A549 (cell line): ENCODE results near the gene DNAH1. TPM values are rescaled to one million over a fixed set of nuclear protein-coding genes. Genes with fewer than 3 reads are reported as not detected.

Source experiments
- ATAC-seq, 2 experiments: fragments of 200-7000 bp in 1 of 2; fragments of >200 bp in 1 of 2; cut with Nextera tagmentation in 1 of 2; cut with Tn5 transposase in 1 of 2; 3 replicates each; pipeline versions ENCODE4 v1.8.0 to v1.9.1; 2018 to 2020; ENCODE audit warnings: mild to moderate bottlenecking in 1 of 2, moderate library complexity in 1 of 2
- CTCF ChIA-PET: fragments of 300-600 bp; sonication (Branson Sonifier 250); formaldehyde crosslinking; extraction: SDS; loops from one replicate; lab custom pipeline; 2021; ENCODE audit warnings: antibody characterized with exemption, inconsistent platforms; lab: Yijun Ruan, JAX
- POLR2A ChIA-PET: fragments of 350-600 bp; formaldehyde crosslinking; extraction: SDS; loops from one replicate; lab custom pipeline; 2021; ENCODE audit warnings: antibody characterized with exemption, inconsistent platforms; lab: Yijun Ruan, JAX
- DNase-seq, 2 experiments: peaks; one replicate each; pipeline versions ENCODE4 v3.0.0 to v3.0.0-alpha.2; 2011 to 2016; ENCODE audit warnings: low read depth in 1 of 2, low spot score in 1 of 2
- FAIRE-seq: peaks from 2 replicates; lab custom pipeline; 2011; peaks lifted over from hg19 to GRCh38; lab: Jason Lieb, UNC
- H3K27ac ChIP-seq, 2 experiments: fragments of >200 bp; sonication (Bioruptor Twin); formaldehyde crosslinking; 3 replicates each; pipeline ENCODE4 v1.5.1; 2016 to 2017
- H3K4me1 ChIP-seq: fragments of >200 bp; sonication (Bioruptor Twin); formaldehyde crosslinking; 3 replicates; pipeline ENCODE4 v1.6.1; 2016
- H3K4me2 ChIP-seq: fragments of >200 bp; sonication (Bioruptor Twin); formaldehyde crosslinking; 3 replicates; pipeline ENCODE4 v1.6.1; 2016
- H3K4me3 ChIP-seq: fragments of >200 bp; sonication (Bioruptor Twin); formaldehyde crosslinking; 3 replicates; pipeline ENCODE4 v1.5.1; 2016
- H3K9me3 ChIP-seq: fragments of >200 bp; sonication (Bioruptor Twin); formaldehyde crosslinking; 3 replicates; pipeline ENCODE4 v1.6.1; 2016
- ATOH8 ChIP-seq: fragments of 250-450 bp; sonication (Bioruptor Pico); IDR thresholded peaks from 2 replicates; pipeline ENCODE4 v1.5.0; 2020; ENCODE audit warnings: low read depth, mild to moderate bottlenecking, moderate library complexity
- CBX8 ChIP-seq: fragments of 200-600 bp; sonication (generic); IDR thresholded peaks from 2 replicates; pipeline ENCODE4 v1.6.1; 2016
- CTCF ChIP-seq: fragments of >200 bp; sonication (Bioruptor Twin); formaldehyde crosslinking; IDR thresholded peaks from 3 replicates; pipeline ENCODE4 v1.5.1; 2016
- E2F6 ChIP-seq: IDR thresholded peaks from 2 replicates; pipeline ENCODE4 v1.6.1; 2012; ENCODE audit warnings: low read depth, borderline replicate concordance
- EHF ChIP-seq: fragments of 250-450 bp; sonication (Bioruptor Pico); IDR thresholded peaks from 2 replicates; pipeline ENCODE4 v1.5.0; 2020; ENCODE audit warnings: mild to moderate bottlenecking
- ELK1 ChIP-seq: fragments of 150-350 bp; IDR thresholded peaks from 2 replicates; pipeline ENCODE4 v1.6.1; 2014; ENCODE audit warnings: low read depth, mild to moderate bottlenecking, low read length
- ESRRA ChIP-seq: fragments of 150-350 bp; IDR thresholded peaks from 2 replicates; pipeline ENCODE4 v1.6.1; 2014; ENCODE audit warnings: mild to moderate bottlenecking, low read length, borderline replicate concordance
- FOXS1 ChIP-seq: fragments of 250-450 bp; sonication (Bioruptor Pico); IDR thresholded peaks from 2 replicates; pipeline ENCODE4 v1.5.0; 2020; ENCODE audit warnings: mild to moderate bottlenecking, moderate library complexity
- HMGXB4 ChIP-seq: fragments of 250-450 bp; sonication (Bioruptor Pico); IDR thresholded peaks from 2 replicates; pipeline ENCODE4 v1.5.0; 2021; ENCODE audit warnings: mild to moderate bottlenecking, moderate library complexity, borderline replicate concordance
- HOXB5 ChIP-seq: fragments of 250-450 bp; sonication (Bioruptor Pico); IDR thresholded peaks from 2 replicates; pipeline ENCODE4 v1.5.0; 2020; ENCODE audit warnings: mild to moderate bottlenecking, moderate library complexity
- KDM5A ChIP-seq: fragments of 200-600 bp; sonication (generic); IDR thresholded peaks from 2 replicates; pipeline ENCODE4 v1.6.1; 2016; ENCODE audit warnings: antibody characterized with exemption, mild to moderate bottlenecking
- MAFK ChIP-seq: fragments of 450-650 bp; IDR thresholded peaks from 2 replicates; pipeline ENCODE4 v1.6.1; 2014; ENCODE audit not compliant: partially characterized antibody
- MAX ChIP-seq: IDR thresholded peaks from 2 replicates; pipeline ENCODE4 v1.6.1; 2012
- MAZ ChIP-seq: fragments of 150-350 bp; IDR thresholded peaks from 2 replicates; pipeline ENCODE4 v1.6.1; 2014; ENCODE audit warnings: antibody characterized with exemption, low read depth, low read length, borderline replicate concordance
- MYC ChIP-seq: IDR thresholded peaks from 2 replicates; pipeline ENCODE4 v1.6.1; 2012; ENCODE audit warnings: mild to moderate bottlenecking, inconsistent platforms, low read length, improper control_type of control experiment, borderline replicate concordance
- NFE2L2 ChIP-seq: fragments of 150-350 bp; conservative IDR thresholded peaks from 2 replicates; pipeline ENCODE4 v1.6.1; 2014; ENCODE audit warnings: low read length
- NPAS2 ChIP-seq: fragments of 250-450 bp; sonication (Bioruptor Pico); IDR thresholded peaks from 2 replicates; pipeline ENCODE4 v1.8.0; 2022; ENCODE audit warnings: mild to moderate bottlenecking, moderate library complexity, borderline replicate concordance
- PBX3 ChIP-seq: IDR thresholded peaks from 2 replicates; pipeline ENCODE4 v1.6.1; 2012
- POLR2AphosphoS2 ChIP-seq: conservative IDR thresholded peaks from 2 replicates; pipeline ENCODE4 v1.6.1; 2012; ENCODE audit warnings: low read length, improper control_type of control experiment, inconsistent platforms
- RARB ChIP-seq: fragments of 250-450 bp; sonication (Bioruptor Pico); IDR thresholded peaks from 2 replicates; pipeline ENCODE4 v1.8.0; 2021; ENCODE audit warnings: mild to moderate bottlenecking, moderate library complexity
- RCOR1 ChIP-seq: fragments of 150-350 bp; IDR thresholded peaks from 2 replicates; pipeline ENCODE4 v1.6.1; 2014; ENCODE audit warnings: antibody characterized with exemption, low read length, low read depth
- RFX5 ChIP-seq: fragments of 450-650 bp; IDR thresholded peaks from 2 replicates; pipeline ENCODE4 v1.7.1; 2014; ENCODE audit warnings: antibody characterized with exemption, mild to moderate bottlenecking, moderate library complexity
- RNF2 ChIP-seq: fragments of 200-600 bp; sonication (generic); IDR thresholded peaks from 2 replicates; pipeline ENCODE4 v1.6.1; 2016; ENCODE audit warnings: low read depth, mild to moderate bottlenecking, antibody characterized with exemption, moderate library complexity, borderline replicate concordance
- SMC3 ChIP-seq: fragments of >200 bp; sonication (Bioruptor Twin); formaldehyde crosslinking; IDR thresholded peaks from 3 replicates; pipeline ENCODE4 v1.6.1; 2018; ENCODE audit warnings: inconsistent platforms
- TFCP2L1 ChIP-seq: fragments of 250-450 bp; sonication (Bioruptor Pico); IDR thresholded peaks from 2 replicates; pipeline ENCODE4 v1.5.0; 2021; ENCODE audit warnings: mild to moderate bottlenecking
- TP53 ChIP-seq: fragments of 250-450 bp; sonication (Bioruptor Pico); IDR thresholded peaks from 2 replicates; pipeline ENCODE4 v1.5.0; 2021; ENCODE audit warnings: mild to moderate bottlenecking, moderate library complexity
- ZNF302 ChIP-seq: fragments of 250-450 bp; sonication (Bioruptor Pico); IDR thresholded peaks from 2 replicates; pipeline ENCODE4 v1.9.0; 2021; ENCODE audit warnings: inconsistent platforms, mild to moderate bottlenecking, moderate library complexity
- WGBS: methylation state at CpG from one replicate; pipeline ENCODE4 v1.1.6; 2017; ENCODE audit errors: missing lambda C conversion rate; 5-methylcytosine and 5-hydroxymethylcytosine counted together
- polyA plus RNA-seq, 4 experiments: library from polyadenylated mRNA; depleted of rRNA in 3 of 4; stranded (reverse); fragments of >200 nt; fragmentation: RNase III in 1 of 4; extraction: RNeasy Plus Mini Kit Qiagen cat#74134 plus additional on column Dnase treatment in 1 of 4; gene quantifications; 2 replicates in 3 of 4; 3 replicates in 1 of 4; pipeline ENCODE4 v1.2.3, GENCODE V29; 2011 to 2017

Gene DNAH1
- polyA plus RNA-seq, 2 of the 4 experiments (the other 2 are of a cell fraction), result 0.65 to 1.6 TPM

- Histone ChIP-seq H3K9me3 (no peaks in the 10 kb centered on the region), H3K27ac (no peak overlapping the region; a peak in 1 of 6 replicates), H3K4me2 (no peak overlapping the region), H3K4me1 (peaks cover 16% of the 10 kb centered on the region), H3K4me3 (no peak overlapping the region)
- ChIA-PET POLR2A (no interaction called here), CTCF (interaction anchor here (0.5 to 1.1 kb wide), 3 partner anchors 19 to 97 kb away, joined by 3 to 4 read pairs (median 3); no protein-coding TSS in a partner anchor)
- no peak for FAIRE-seq
- no peak for DNase-seq
- ATAC-seq, result no peak
- 91% methylated on average over 5 of the region's 6 CpGs for WGBS
- no peak for TF ChIP-seq CTCF
- no peak for TF ChIP-seq MAX
- TF ChIP-seq CBX8, result no peak
- no peak for TF ChIP-seq RFX5
- no peak for TF ChIP-seq FOXS1 (CRISPR knock-in tag)
- no peak for TF ChIP-seq RNF2
- TF ChIP-seq MYC, result no peak
- no peak for TF ChIP-seq TP53 (CRISPR knock-in tag)
- no peak for TF ChIP-seq NFE2L2
Observed at GRCh38 chr3:52315006-52315405, 1.1 kb upstream of the DNAH1 start.

- Histone ChIP-seq H3K4me1 (peaks cover 16% of the 10 kb centered on the region), H3K4me3 (no peak overlapping the region), H3K4me2 (no peak overlapping the region), H3K27ac (no peak overlapping the region), H3K9me3 (no peaks in the 10 kb centered on the region)
- WGBS, result 92% methylated on average over 38 of the region's 45 CpGs
- ChIA-PET CTCF (interaction anchor here (0.8 to 1.7 kb wide), 4 partner anchors 17 to 97 kb away, joined by 3 to 6 read pairs (median 4); no protein-coding TSS in a partner anchor), POLR2A (no interaction called here)
- no peak for DNase-seq
- no peak for ATAC-seq
- TF ChIP-seq POLR2AphosphoS2 (no peak), MAZ (no peak), TFCP2L1 (CRISPR knock-in tag) (no peak), ATOH8 (CRISPR knock-in tag) (no peak), FOXS1 (CRISPR knock-in tag) (no peak), SMC3 (no peak), RARB (CRISPR knock-in tag) (no peak), NPAS2 (CRISPR knock-in tag) (no peak), ZNF302 (CRISPR knock-in tag) (no peak), RCOR1 (no peak), ELK1 (no peak), HMGXB4 (CRISPR knock-in tag) (no peak), MAFK (no peak), HOXB5 (CRISPR knock-in tag) (no peak), KDM5A (no peak), MYC (no peak), ESRRA (no peak), EHF (CRISPR knock-in tag) (no peak), E2F6 (no peak), PBX3 (no peak)
- FAIRE-seq, result no peak
Observed at GRCh38 chr3:52317208-52318000, 1.3 kb downstream of the DNAH1 start.
